Smooth muscle cell (in vitro differentiated cells): ENCODE data around the gene SHISA6. TPM values are rescaled to one million over a fixed set of nuclear protein-coding genes. Genes with fewer than 3 reads are reported as not detected.

Source experiments
- DNase-seq: peaks from one replicate; lab custom pipeline; 2025; ENCODE audit not compliant: unreplicated experiment; lab: John Stamatoyannopoulos, UW
- H2AFZ ChIP-seq: fragments of 200-600 bp; sonication (generic); 2 replicates; pipeline ENCODE4 v1.6.0; 2016; ENCODE audit warnings: antibody characterized with exemption, low read depth, mild to moderate bottlenecking
- H3F3A ChIP-seq: fragments of 200-600 bp; sonication (generic); 2 replicates; pipeline ENCODE4 v1.6.0; 2017; ENCODE audit warnings: antibody characterized with exemption, low read depth
- H3K27ac ChIP-seq: fragments of 200-600 bp; sonication (generic); 2 replicates; pipeline ENCODE4 v1.5.1; 2016; ENCODE audit warnings: low read depth, mild to moderate bottlenecking
- H3K27me3 ChIP-seq: fragments of 200-600 bp; sonication (generic); 2 replicates; pipeline ENCODE4 v1.6.1; 2016; ENCODE audit warnings: low read depth, mild to moderate bottlenecking
- H3K36me3 ChIP-seq: fragments of 200-600 bp; sonication (generic); 2 replicates; pipeline ENCODE4 v1.5.1; 2016; ENCODE audit warnings: low read depth
- H3K4me1 ChIP-seq: fragments of 200-600 bp; sonication (generic); 2 replicates; pipeline ENCODE4 v1.5.1; 2016; ENCODE audit warnings: low read depth
- H3K4me2 ChIP-seq: fragments of 200-600 bp; sonication (generic); 2 replicates; pipeline ENCODE4 v1.6.0; 2016; ENCODE audit warnings: mild to moderate bottlenecking
- H3K4me3 ChIP-seq: fragments of 200-600 bp; sonication (generic); 2 replicates; pipeline ENCODE4 v1.5.1; 2016; ENCODE audit warnings: mild to moderate bottlenecking
- H3K79me2 ChIP-seq: fragments of 200-600 bp; sonication (generic); 2 replicates; pipeline ENCODE4 v1.6.0; 2016; ENCODE audit warnings: low read depth, mild to moderate bottlenecking
- H3K9ac ChIP-seq: fragments of 200-600 bp; sonication (generic); 2 replicates; pipeline ENCODE4 v1.6.0; 2016; ENCODE audit warnings: low read depth
- H3K9me3 ChIP-seq: fragments of 200-600 bp; sonication (generic); replicated peaks from 2 replicates; pipeline ENCODE4 v1.5.1; 2016; ENCODE audit warnings: low read depth
- H4K20me1 ChIP-seq: fragments of 200-600 bp; sonication (generic); 2 replicates; pipeline ENCODE4 v1.6.0; 2016; ENCODE audit warnings: low read depth
- WGBS: methylation state at CpG from one replicate; pipeline ENCODE4 v1.1.7; 2016; ENCODE audit warnings: low lambda C conversion rate; 5-methylcytosine and 5-hydroxymethylcytosine counted together
- polyA plus RNA-seq: library from polyadenylated mRNA; unstranded; fragments of >200 nt; fragmentation: Nextera tagmentation; extraction: Ambion mirVana; gene quantifications from 2 replicates; pipeline ENCODE4 v1.2.1, GENCODE V29; 2016
- total RNA-seq: library from RNA; depleted of rRNA; stranded (reverse); fragments of >200 nt; gene quantifications from 2 replicates; pipeline ENCODE4 v1.2.3, GENCODE V29; 2014
- TF ChIP-seq, protein P1 (sequence below): fragments of 200-600 bp; sonication (generic); IDR thresholded peaks from 2 replicates; pipeline ENCODE4 v1.5.1; 2017; ENCODE audit warnings: borderline replicate concordance, mild to moderate bottlenecking, antibody characterized with exemption; ENCODE audit not compliant: insufficient read depth, poor library complexity, severe bottlenecking

Gene SHISA6
- total and polyA plus RNA-seq, 2 experiments from 2014 or later, result 0.04 to 0.35 TPM

DNA sequence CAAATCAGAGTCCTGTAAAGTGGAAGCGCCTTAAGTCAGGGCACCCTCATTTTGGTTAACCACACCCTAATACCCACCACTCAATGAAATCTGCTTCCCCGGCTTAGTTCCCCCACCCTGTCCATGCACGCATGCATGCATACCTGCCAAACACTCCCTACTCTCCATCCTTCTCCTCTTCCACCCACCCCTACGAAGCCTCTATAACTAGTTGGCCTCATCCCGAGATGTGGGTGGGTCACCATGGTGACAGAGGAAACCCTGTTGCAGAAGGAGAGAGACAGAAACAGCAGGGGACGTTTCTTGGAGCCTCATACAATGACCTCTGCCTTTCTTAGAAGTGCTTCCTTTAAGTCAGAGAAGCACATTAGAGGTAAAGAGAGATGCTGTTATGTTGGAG is 310.4 kb downstream of the SHISA6 start:
- Histone ChIP-seq H3K9ac (no peak overlapping the region), H3K36me3 (no peaks in the 10 kb centered on the region), H3F3A (no peaks in the 10 kb centered on the region), H3K9me3 (no peaks in the 10 kb centered on the region), H3K27me3 (peaks cover 4% of the 10 kb centered on the region), H3K4me3 (no peak overlapping the region), H3K4me2 (no peak overlapping the region), H3K79me2 (no peaks in the 10 kb centered on the region), H3K4me1 (no peaks in the 10 kb centered on the region), H3K27ac (no peak overlapping the region), H4K20me1 (no peaks in the 10 kb centered on the region), H2AFZ (no peak overlapping the region)
- no peak for DNase-seq
- 77% methylated on average over 6 of the region's 6 CpGs for WGBS
- TF ChIP-seq, protein P1, sequence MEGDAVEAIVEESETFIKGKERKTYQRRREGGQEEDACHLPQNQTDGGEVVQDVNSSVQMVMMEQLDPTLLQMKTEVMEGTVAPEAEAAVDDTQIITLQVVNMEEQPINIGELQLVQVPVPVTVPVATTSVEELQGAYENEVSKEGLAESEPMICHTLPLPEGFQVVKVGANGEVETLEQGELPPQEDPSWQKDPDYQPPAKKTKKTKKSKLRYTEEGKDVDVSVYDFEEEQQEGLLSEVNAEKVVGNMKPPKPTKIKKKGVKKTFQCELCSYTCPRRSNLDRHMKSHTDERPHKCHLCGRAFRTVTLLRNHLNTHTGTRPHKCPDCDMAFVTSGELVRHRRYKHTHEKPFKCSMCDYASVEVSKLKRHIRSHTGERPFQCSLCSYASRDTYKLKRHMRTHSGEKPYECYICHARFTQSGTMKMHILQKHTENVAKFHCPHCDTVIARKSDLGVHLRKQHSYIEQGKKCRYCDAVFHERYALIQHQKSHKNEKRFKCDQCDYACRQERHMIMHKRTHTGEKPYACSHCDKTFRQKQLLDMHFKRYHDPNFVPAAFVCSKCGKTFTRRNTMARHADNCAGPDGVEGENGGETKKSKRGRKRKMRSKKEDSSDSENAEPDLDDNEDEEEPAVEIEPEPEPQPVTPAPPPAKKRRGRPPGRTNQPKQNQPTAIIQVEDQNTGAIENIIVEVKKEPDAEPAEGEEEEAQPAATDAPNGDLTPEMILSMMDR, result no peak

DNA sequence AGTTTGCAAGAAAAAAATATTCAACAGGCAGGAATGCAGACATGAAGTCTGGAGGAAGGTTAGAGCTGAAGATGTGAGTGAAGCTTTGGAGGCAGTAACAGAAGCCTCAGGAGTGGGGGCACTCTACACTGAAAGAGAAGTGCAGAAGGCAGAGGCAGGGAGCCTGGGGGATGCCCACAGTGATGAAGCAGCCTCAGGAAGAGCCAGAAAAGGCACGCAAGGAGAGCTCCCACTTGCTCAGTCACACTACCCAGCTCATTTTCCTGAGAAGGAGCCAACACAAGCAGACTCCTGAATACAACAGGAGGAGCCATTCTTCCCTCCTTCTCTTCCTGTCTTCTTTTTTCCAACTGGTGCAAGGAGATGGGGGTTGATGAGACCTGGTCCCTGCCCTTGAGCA is 312.1 kb downstream of the SHISA6 start:
- no peaks in the 10 kb centered on the region for H3K4me1 ChIP-seq
- H3K36me3 ChIP-seq, result no peaks in the 10 kb centered on the region
- H3K4me2 ChIP-seq, result no peak overlapping the region
- no peaks in the 10 kb centered on the region for H4K20me1 ChIP-seq
- TF ChIP-seq, protein P1, result no peak
- no peak overlapping the region for H3K27ac ChIP-seq
- H3K27me3 ChIP-seq, result peaks cover 4% of the 10 kb centered on the region
- no peaks in the 10 kb centered on the region for H3K9me3 ChIP-seq
- H3F3A ChIP-seq, result no peaks in the 10 kb centered on the region
- no peak overlapping the region for H3K9ac ChIP-seq
- no peak overlapping the region for H2AFZ ChIP-seq
- H3K79me2 ChIP-seq, result no peaks in the 10 kb centered on the region
- no peak overlapping the region for H3K4me3 ChIP-seq
- no peak for DNase-seq
- WGBS, result 90% methylated on average over 1 of the region's 1 CpG

DNA sequence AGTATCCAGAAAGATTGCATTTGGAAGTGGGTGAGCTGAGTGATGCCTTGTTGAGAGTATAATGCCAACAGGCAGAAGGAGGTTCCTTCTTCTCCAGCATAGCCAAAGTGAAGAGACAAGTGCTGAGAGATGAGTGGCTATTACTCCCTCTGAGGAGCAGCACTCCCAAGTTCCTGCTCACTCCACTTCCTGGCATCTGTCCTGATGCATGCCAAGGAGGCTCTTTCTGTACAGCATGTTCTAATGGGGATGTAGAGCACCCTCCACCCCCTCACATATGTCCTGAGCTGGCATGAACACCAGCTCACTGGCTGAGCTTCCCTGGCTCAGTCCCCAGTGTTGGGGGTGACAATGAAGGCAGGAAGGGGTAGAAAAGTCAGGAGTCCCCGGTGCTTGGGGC is 313.0 kb downstream of the SHISA6 start:
- H3K9me3 ChIP-seq, result no peaks in the 10 kb centered on the region
- H3K4me3 ChIP-seq, result no peak overlapping the region
- no peaks in the 10 kb centered on the region for H3K4me1 ChIP-seq
- H3K27ac ChIP-seq, result no peak overlapping the region
- H3K9ac ChIP-seq, result no peak overlapping the region
- no peaks in the 10 kb centered on the region for H3K79me2 ChIP-seq
- H3K4me2 ChIP-seq, result no peak overlapping the region
- no peak overlapping the region for H2AFZ ChIP-seq
- WGBS, result 73% methylated on average over 1 of the region's 1 CpG
- peaks cover 4% of the 10 kb centered on the region for H3K27me3 ChIP-seq
- TF ChIP-seq, protein P1, result no peak
- no peaks in the 10 kb centered on the region for H3F3A ChIP-seq
- no peaks in the 10 kb centered on the region for H3K36me3 ChIP-seq
- DNase-seq, result no peak
- H4K20me1 ChIP-seq, result no peaks in the 10 kb centered on the region

DNA sequence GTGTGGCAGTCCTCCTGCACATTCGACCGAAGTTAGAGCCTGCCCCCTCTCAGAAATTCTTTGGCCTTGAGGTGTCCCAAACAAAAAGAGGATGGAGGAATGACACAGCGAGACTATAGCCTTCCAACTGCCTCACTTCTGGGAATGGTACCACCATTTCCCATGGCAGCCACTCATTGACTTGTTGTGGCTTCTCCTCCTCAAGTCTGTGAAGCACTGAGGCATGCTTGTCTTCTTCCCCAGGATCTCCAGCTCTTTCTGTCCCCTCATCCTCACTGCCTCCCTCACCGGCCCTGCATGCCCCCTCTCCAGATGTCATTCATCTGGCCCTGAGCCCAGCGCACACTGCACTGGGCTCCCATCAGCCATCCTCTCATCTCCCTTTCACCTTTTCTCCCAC is 313.5 kb downstream of the SHISA6 start:
- Histone ChIP-seq H3F3A (no peaks in the 10 kb centered on the region), H2AFZ (no peak overlapping the region), H3K79me2 (no peaks in the 10 kb centered on the region), H3K4me1 (no peaks in the 10 kb centered on the region), H3K36me3 (no peaks in the 10 kb centered on the region), H3K4me3 (no peak overlapping the region), H3K27me3 (peaks cover 4% of the 10 kb centered on the region), H3K27ac (no peak overlapping the region), H3K9ac (no peak overlapping the region), H4K20me1 (no peaks in the 10 kb centered on the region), H3K9me3 (no peaks in the 10 kb centered on the region), H3K4me2 (no peak overlapping the region)
- no peak for DNase-seq
- WGBS, result 88% methylated on average over 5 of the region's 5 CpGs
- TF ChIP-seq, protein P1, result no peak
